Esophagus muscularis mucosa (tissue), 4 donors: ENCODE data around the gene SNAPC3. TPM values are rescaled to one million over a fixed set of nuclear protein-coding genes. Genes with fewer than 3 reads are reported as not detected.

Experiments used
- DNase-seq: peaks from one replicate; pipeline ENCODE4 v3.0.0-alpha.2; 2017; ENCODE audit errors: extremely low spot score
- H3K27ac ChIP-seq, 4 donors: fragments of 200-600 bp; sonication (generic); replicated peaks in 1 of 4; 1 replicate in 3 of 4; 2 replicates in 1 of 4; pipeline ENCODE4 v1.5.1; 2016 to 2019; ENCODE audit warnings: mild to moderate bottlenecking in 1 of 4
- H3K27me3 ChIP-seq, 4 donors: fragments of 200-600 bp; sonication (generic); one replicate each; pipeline versions ENCODE4 v1.5.1 to v1.6.0; 2016 to 2019
- H3K36me3 ChIP-seq, 4 donors: fragments of 200-600 bp; sonication (generic); one replicate each; pipeline ENCODE4 v1.5.1; 2016 to 2019
- H3K4me1 ChIP-seq, 4 donors: fragments of 200-600 bp; sonication (generic); one replicate each; pipeline ENCODE4 v1.5.1; 2016 to 2019
- H3K4me3 ChIP-seq, 4 donors: fragments of 200-600 bp; sonication (generic); 1 replicate in 2 of 4; 2 replicates in 2 of 4; pipeline ENCODE4 v1.5.1; 2016 to 2019; ENCODE audit warnings: mild to moderate bottlenecking in 4 of 4, moderate library complexity in 1 of 4
- H3K9me3 ChIP-seq, 4 donors: fragments of 200-600 bp; sonication (generic); 1 replicate in 3 of 4; 2 replicates in 1 of 4; pipeline ENCODE4 v1.5.1; 2016 to 2019
- EP300 ChIP-seq: sonication (generic); formaldehyde crosslinking; IDR thresholded peaks from one replicate; pipeline ENCODE4 v1.6.1; 2017; ENCODE audit warnings: antibody characterized with exemption
- POLR2A ChIP-seq: fragments of 450-650 bp; IDR thresholded peaks from one replicate; pipeline ENCODE4 v1.6.1; 2017; ENCODE audit warnings: antibody characterized with exemption, moderate library complexity, mild to moderate bottlenecking, low read depth
- POLR2AphosphoS5 ChIP-seq, 2 donors: sonication (generic); formaldehyde crosslinking; IDR thresholded peaks; one replicate each; pipeline ENCODE4 v1.6.1; 2017; ENCODE audit warnings: antibody characterized with exemption in 2 of 2
- WGBS: methylation state at CpG from one replicate; pipeline ENCODE4 v1.1.5; 2018; 5-methylcytosine and 5-hydroxymethylcytosine counted together
- intact Hi-C: fragments of 100-400 bp; cut with DNase I; formaldehyde crosslinking; loops from one replicate; pipeline ENCODE4 v1.15.1; 2023
- total RNA-seq, 4 donors: library from RNA; depleted of rRNA; stranded (reverse); fragments of >200 nt; gene quantifications; one replicate each; pipeline versions ENCODE4 v1.1.0 to v1.2.1, GENCODE V29; 2016
- TF ChIP-seq, protein P1 (sequence below), 3 experiments: fragments of 200-600 bp in 2 of 3; fragments of 450-650 bp in 1 of 3; sonication (generic) in 2 of 3; IDR thresholded peaks; one replicate each; pipeline ENCODE4 v1.5.1; 2017 to 2019; ENCODE audit warnings: antibody characterized with exemption in 3 of 3, mild to moderate bottlenecking in 2 of 3, moderate library complexity in 1 of 3

Gene SNAPC3
- total RNA-seq, 4 donors from 2014 or later: 26.3 to 38.8 (median 34.6) TPM

DNA sequence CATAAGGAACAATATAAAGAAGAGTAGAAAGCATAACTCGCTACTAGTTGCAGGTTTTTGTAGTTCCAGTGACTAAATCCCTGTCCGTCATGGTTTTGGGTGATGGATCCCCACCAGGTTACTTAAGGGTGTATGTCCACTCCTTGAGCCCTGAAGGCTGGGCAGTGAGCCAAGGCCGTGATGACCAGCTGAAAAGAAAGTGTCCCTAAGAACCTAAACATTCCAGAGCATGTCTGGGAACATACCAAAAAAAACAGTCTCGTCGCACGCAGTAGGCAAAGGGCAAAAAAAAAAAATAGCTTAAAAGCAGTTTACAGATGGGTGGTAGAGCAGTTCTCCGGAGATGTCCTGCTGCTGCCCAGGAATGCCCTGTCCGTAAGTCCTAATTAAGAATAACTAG is 21.4 kb upstream of the SNAPC3 start:
- intact Hi-C loops: no loop called here
- WGBS: 66% methylated on average over 8 of the region's 8 CpGs
- Histone ChIP-seq H3K4me3 (no peak overlapping the region), H3K27me3 (no peaks in the 10 kb centered on the region), H3K4me1 (no peaks in the 10 kb centered on the region), H3K36me3 (no peaks in the 10 kb centered on the region), H3K27ac (no peak overlapping the region), H3K9me3 (no peaks in the 10 kb centered on the region)
- DNase-seq: no peak
- TF ChIP-seq EP300 (no peak), POLR2A (no peak), POLR2AphosphoS5 (IDR thresholded peaks at IDR 0.05) (no peak)
- TF ChIP-seq, protein P1, sequence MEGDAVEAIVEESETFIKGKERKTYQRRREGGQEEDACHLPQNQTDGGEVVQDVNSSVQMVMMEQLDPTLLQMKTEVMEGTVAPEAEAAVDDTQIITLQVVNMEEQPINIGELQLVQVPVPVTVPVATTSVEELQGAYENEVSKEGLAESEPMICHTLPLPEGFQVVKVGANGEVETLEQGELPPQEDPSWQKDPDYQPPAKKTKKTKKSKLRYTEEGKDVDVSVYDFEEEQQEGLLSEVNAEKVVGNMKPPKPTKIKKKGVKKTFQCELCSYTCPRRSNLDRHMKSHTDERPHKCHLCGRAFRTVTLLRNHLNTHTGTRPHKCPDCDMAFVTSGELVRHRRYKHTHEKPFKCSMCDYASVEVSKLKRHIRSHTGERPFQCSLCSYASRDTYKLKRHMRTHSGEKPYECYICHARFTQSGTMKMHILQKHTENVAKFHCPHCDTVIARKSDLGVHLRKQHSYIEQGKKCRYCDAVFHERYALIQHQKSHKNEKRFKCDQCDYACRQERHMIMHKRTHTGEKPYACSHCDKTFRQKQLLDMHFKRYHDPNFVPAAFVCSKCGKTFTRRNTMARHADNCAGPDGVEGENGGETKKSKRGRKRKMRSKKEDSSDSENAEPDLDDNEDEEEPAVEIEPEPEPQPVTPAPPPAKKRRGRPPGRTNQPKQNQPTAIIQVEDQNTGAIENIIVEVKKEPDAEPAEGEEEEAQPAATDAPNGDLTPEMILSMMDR (IDR thresholded peaks at IDR 0.05): no peak

DNA sequence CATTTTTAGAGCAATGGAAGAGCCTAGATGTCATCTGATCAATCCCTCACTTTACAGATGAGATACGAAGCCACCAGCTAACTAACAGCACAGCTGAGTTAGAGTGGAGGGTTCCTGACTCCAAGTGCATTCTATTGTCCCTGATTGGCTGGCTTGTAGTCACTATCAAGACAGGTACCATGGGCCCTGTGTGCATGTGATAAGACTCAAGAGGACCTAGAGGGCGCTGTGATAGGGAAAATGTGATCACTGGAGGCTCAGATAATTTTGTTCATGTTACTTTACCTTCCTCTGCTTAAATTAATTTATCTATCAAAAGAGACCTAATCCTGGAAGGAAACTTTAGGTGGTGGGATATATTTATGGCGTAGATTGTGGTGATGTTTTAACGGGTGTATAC is 19.5 kb upstream of the SNAPC3 start:
- Histone ChIP-seq H3K9me3 (no peaks in the 10 kb centered on the region), H3K36me3 (no peaks in the 10 kb centered on the region), H3K4me3 (no peak overlapping the region), H3K27ac (no peak overlapping the region), H3K4me1 (no peaks in the 10 kb centered on the region), H3K27me3 (no peaks in the 10 kb centered on the region)
- no peak for DNase-seq
- intact Hi-C loops: no loop called here
- WGBS: 74% methylated on average over 4 of the region's 4 CpGs
- no peak for TF ChIP-seq EP300
- TF ChIP-seq, protein P1 (IDR thresholded peaks at IDR 0.05): peak in 1 of 3 experiments; percentile 5

DNA sequence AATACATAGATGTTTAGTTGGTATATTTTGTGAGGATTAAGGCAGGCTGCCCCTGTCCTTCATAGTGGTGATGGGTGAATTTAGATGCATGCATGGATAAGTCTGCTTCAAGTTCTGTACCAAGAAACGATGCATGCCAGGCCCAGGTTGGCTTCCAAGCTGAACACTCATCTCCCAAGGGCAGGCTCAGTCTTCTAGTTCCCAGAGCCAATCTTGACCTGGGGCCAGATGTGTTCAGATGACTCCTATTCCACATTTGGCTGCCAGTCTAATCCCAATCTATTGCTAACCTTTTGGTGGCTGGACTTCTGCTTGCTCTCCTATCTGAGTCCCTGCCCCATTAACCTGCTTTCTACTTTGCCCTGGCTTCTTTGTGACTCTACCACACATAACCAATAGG is 18.5 kb upstream of the SNAPC3 start:
- 62% methylated on average over 1 of the region's 1 CpG for WGBS
- no peaks in the 10 kb centered on the region for H3K4me1 ChIP-seq
- no peak for DNase-seq
- H3K36me3 ChIP-seq: no peaks in the 10 kb centered on the region
- H3K9me3 ChIP-seq: no peaks in the 10 kb centered on the region
- TF ChIP-seq EP300: no peak
- TF ChIP-seq, protein P1 (IDR thresholded peaks at IDR 0.05): no peak
- no peak for TF ChIP-seq POLR2AphosphoS5 (IDR thresholded peaks at IDR 0.05)
- TF ChIP-seq POLR2A: no peak
- intact Hi-C loops: no loop called here
- H3K4me3 ChIP-seq: no peak overlapping the region
- H3K27ac ChIP-seq: no peak overlapping the region
- no peaks in the 10 kb centered on the region for H3K27me3 ChIP-seq

DNA sequence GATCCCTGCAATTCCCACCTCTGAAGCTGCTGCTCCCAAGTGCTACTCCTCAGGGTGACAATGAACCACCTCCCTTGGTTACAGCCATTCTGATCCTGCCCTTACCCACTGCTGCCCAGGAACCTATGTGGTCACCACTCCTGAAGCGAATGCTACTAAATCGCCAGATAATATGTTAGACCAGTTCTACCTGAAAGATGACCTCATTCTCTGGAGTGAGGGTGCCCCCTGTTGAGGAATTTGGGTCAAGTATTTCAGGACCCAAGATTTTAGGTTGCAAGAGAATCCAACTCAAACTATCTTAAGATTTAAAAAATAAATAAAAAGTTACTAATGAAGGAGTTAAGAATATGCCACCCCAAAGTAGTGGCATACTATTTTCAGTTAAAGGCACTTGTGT is 5.8 kb upstream of the SNAPC3 start:
- H3K27me3 ChIP-seq: no peaks in the 10 kb centered on the region
- WGBS: 61% methylated on average over 2 of the region's 2 CpGs
- H3K4me3 ChIP-seq: no peak overlapping the region
- TF ChIP-seq POLR2A: no peak
- TF ChIP-seq, protein P1 (IDR thresholded peaks at IDR 0.05): peak; percentile 40 to 47 (median 44)
- intact Hi-C loops: loop anchor here (5.0 kb wide), 1 partner anchor 205 kb away; no protein-coding TSS in a partner anchor
- no peak for DNase-seq
- no peaks in the 10 kb centered on the region for H3K36me3 ChIP-seq
- H3K27ac ChIP-seq: no peak overlapping the region
- no peaks in the 10 kb centered on the region for H3K9me3 ChIP-seq
- H3K4me1 ChIP-seq: peaks cover 0 to 4% (median 3%) of the 10 kb centered on the region in 4 donors

DNA sequence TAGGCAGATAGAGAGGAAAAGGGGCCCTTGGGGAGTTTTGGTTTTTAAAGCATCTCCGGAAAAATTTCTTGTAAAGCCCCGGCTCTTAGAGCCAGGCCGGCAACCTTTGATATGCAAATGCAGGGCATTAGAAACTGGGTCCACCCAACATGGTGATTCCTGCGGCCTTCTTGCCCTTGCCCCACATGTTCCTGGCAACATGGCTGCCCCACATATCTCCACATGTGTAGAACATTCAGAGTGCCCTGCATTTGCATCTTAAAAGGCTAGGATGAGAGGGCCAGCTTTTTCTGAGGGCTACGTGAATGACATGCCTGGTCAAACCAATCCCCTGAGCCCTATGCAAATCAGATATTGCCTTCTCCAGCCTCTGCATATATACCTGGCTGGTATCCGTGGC is 5.0 kb upstream of the SNAPC3 start:
- H3K27me3 ChIP-seq: no peaks in the 10 kb centered on the region
- H3K36me3 ChIP-seq: no peaks in the 10 kb centered on the region
- no peak overlapping the region for H3K27ac ChIP-seq
- no peak for TF ChIP-seq POLR2AphosphoS5 (IDR thresholded peaks at IDR 0.05)
- no peak for TF ChIP-seq EP300
- TF ChIP-seq, protein P1 (IDR thresholded peaks at IDR 0.05): no peak
- TF ChIP-seq POLR2A: no peak
- H3K9me3 ChIP-seq: no peaks in the 10 kb centered on the region
- DNase-seq: no peak
- H3K4me3 ChIP-seq: no peak overlapping the region
- WGBS: 82% methylated on average over 5 of the region's 6 CpGs
- peaks cover 0 to 9% (median 7%) of the 10 kb centered on the region in 4 donors for H3K4me1 ChIP-seq
- intact Hi-C loops: loop anchor here (5.0 kb wide), 1 partner anchor 205 kb away; no protein-coding TSS in a partner anchor
